ENCODE measurements around the gene LDLRAP1.

The LDLRAP1 gene

GRCh38 chr1:25517476-25518394, 25.7 kb upstream of the LDLRAP1 start:
- no peaks in the 10 kb centered on the region for H4K20me1 ChIP-seq (ENCODE audit: control insufficient read depth, insufficient read depth, low read depth, low read length)
- no peak overlapping the region for H3K4me3 ChIP-seq (ENCODE audit: low read length)

GRCh38 chr1:25519624-25520023, 23.8 kb upstream of the LDLRAP1 start:
- 0 out of 2 replicates have a peak, but pooled peaks cover 2% of the 10 kb centered on the region for H3K4me1 ChIP-seq (ENCODE audit: control insufficient read depth, low read length)
- TF ChIP-seq CTCF (IDR thresholded peaks at IDR 0.05; ENCODE audit: low read depth, low read length, poor library complexity, severe bottlenecking) (no peak), EZH2phosphoT487 (IDR thresholded peaks at IDR 0.05; ENCODE audit: borderline replicate concordance, low read length) (no peak)
- no peaks in the 10 kb centered on the region for H3K79me2 ChIP-seq (ENCODE audit: control insufficient read depth, low read length)
- H3K27me3 ChIP-seq (ENCODE audit: control insufficient read depth, low read length), result no peaks in the 10 kb centered on the region
- H3K4me3 ChIP-seq (ENCODE audit: low read length), result no peak overlapping the region
- H3K9me2 ChIP-seq (replicated peaks; ENCODE audit: control insufficient read depth, low read length), result no peaks in the 10 kb centered on the region
- H3K9me3 ChIP-seq (ENCODE audit: control insufficient read depth, insufficient read depth, low read length), result no peaks in the 10 kb centered on the region
- H3F3A ChIP-seq (ENCODE audit: control insufficient read depth, insufficient read depth), result no peaks in the 10 kb centered on the region
- H3K36me3 ChIP-seq (ENCODE audit: control insufficient read depth, low read length), result no peaks in the 10 kb centered on the region
- no peak overlapping the region for H3K27ac ChIP-seq (ENCODE audit: low read depth, low read length)
- H3K4me2 ChIP-seq (ENCODE audit: low read length), result no peak overlapping the region
- H4K20me1 ChIP-seq (ENCODE audit: control insufficient read depth, insufficient read depth, low read depth, low read length), result no peaks in the 10 kb centered on the region

More at GRCh38 chr1:25517476-25518394, 25.7 kb upstream of the LDLRAP1 start:
- Histone ChIP-seq H3K27ac (ENCODE audit: low read depth, low read length) (no peak overlapping the region), H3K27me3 (ENCODE audit: control insufficient read depth, low read length) (no peaks in the 10 kb centered on the region), H3K36me3 (ENCODE audit: control insufficient read depth, low read length) (no peaks in the 10 kb centered on the region), H3K79me2 (ENCODE audit: control insufficient read depth, low read length) (no peaks in the 10 kb centered on the region), H3K4me1 (ENCODE audit: control insufficient read depth, low read length) (0 out of 2 replicates have a peak, but pooled peaks cover 2% of the 10 kb centered on the region), H3K9me3 (ENCODE audit: control insufficient read depth, insufficient read depth, low read length) (no peaks in the 10 kb centered on the region), H3K4me2 (ENCODE audit: low read length) (no peak overlapping the region), H3K9me2 (replicated peaks; ENCODE audit: control insufficient read depth, low read length) (no peaks in the 10 kb centered on the region), H3F3A (ENCODE audit: control insufficient read depth, insufficient read depth) (no peaks in the 10 kb centered on the region)
- TF ChIP-seq EZH2phosphoT487 (IDR thresholded peaks at IDR 0.05; ENCODE audit: borderline replicate concordance, low read length) (no peak), CTCF (IDR thresholded peaks at IDR 0.05; ENCODE audit: low read depth, low read length, poor library complexity, severe bottlenecking) (no peak)

- no peaks in the 10 kb centered on the region for H3K36me3 ChIP-seq (ENCODE audit: control insufficient read depth, low read length)
- H3K79me2 ChIP-seq (ENCODE audit: control insufficient read depth, low read length), result no peaks in the 10 kb centered on the region
- TF ChIP-seq EZH2phosphoT487 (IDR thresholded peaks at IDR 0.05; ENCODE audit: borderline replicate concordance, low read length) (no peak), CTCF (IDR thresholded peaks at IDR 0.05; ENCODE audit: low read depth, low read length, poor library complexity, severe bottlenecking) (peak; percentile 74)
- no peaks in the 10 kb centered on the region for H3F3A ChIP-seq (ENCODE audit: control insufficient read depth, insufficient read depth)
- no peaks in the 10 kb centered on the region for H4K20me1 ChIP-seq (ENCODE audit: control insufficient read depth, insufficient read depth, low read depth, low read length)
- 0 out of 2 replicates have a peak, but pooled peaks cover 4% of the 10 kb centered on the region for H3K27me3 ChIP-seq (ENCODE audit: control insufficient read depth, low read length)
- H3K4me1 ChIP-seq (ENCODE audit: control insufficient read depth, low read length), result 0 out of 2 replicates have a peak, but pooled peaks cover 2% of the 10 kb centered on the region
- no peak overlapping the region for H3K27ac ChIP-seq (ENCODE audit: low read depth, low read length)
- no peak overlapping the region for H3K4me3 ChIP-seq (ENCODE audit: low read length)
- H3K4me2 ChIP-seq (ENCODE audit: low read length), result no peak overlapping the region
- H3K9me3 ChIP-seq (ENCODE audit: control insufficient read depth, insufficient read depth, low read length), result no peaks in the 10 kb centered on the region
- H3K9me2 ChIP-seq (replicated peaks; ENCODE audit: control insufficient read depth, low read length), result no peaks in the 10 kb centered on the region
Measured at GRCh38 chr1:25520446-25521061, 22.9 kb upstream of the LDLRAP1 start.

All from DOHH2 (cell line).